ENCODE measurements around the gene PCBP4. TPM values are rescaled to one million over a fixed set of nuclear protein-coding genes. Genes with fewer than 3 reads are reported as not detected.

PCBP4 gene
- total RNA-seq, 1 donor from 2014 or later, result 21.1 TPM

GRCh38 chr3:51975852-51976549 lies 8.7 kb upstream of the PCBP4 start:
- no peaks in the 10 kb centered on the region for H3K9me3 Mint-ChIP-seq
- H3K27me3 Mint-ChIP-seq (ENCODE audit: low read depth), result no peaks in the 10 kb centered on the region
- H3K4me3 Mint-ChIP-seq (ENCODE audit: low read depth), result peak overlapping the region; percentile 90
- peaks cover 24% of the 10 kb centered on the region for H3K4me1 Mint-ChIP-seq (ENCODE audit: low read depth)
- H3K27ac Mint-ChIP-seq, result peak overlapping the region; percentile 74
- H3K36me3 Mint-ChIP-seq (ENCODE audit: low read depth), result peaks cover 5% of the 10 kb centered on the region
- intact Hi-C loops (cut with micrococcal nuclease), result loop anchor here (1.0 to 10.0 kb wide), 3 partner anchors 7 to 709 kb away; partner anchors contain the start of genes ACY1, GNL3, PBRM1 and RPL29
- DNase-seq (ENCODE audit: low spot score), result no peak

GRCh38 chr3:51974963-51975851 lies 8.0 kb upstream of the PCBP4 start, which contains the start of gene ABHD14A:
TSS of gene ABHD14A (plus strand) at chr3:51975064. CDS start at chr3:51975136, 72 bp downstream.
- intact Hi-C loops (cut with micrococcal nuclease), result loop anchor here (1.0 to 10.0 kb wide), 4 partner anchors 8 to 710 kb away; partner anchors contain the start of genes ACY1, GNL3, PARP3 and PBRM1
- no peaks in the 10 kb centered on the region for H3K27me3 Mint-ChIP-seq (ENCODE audit: low read depth)
- peak; percentile 70 for DNase-seq (ENCODE audit: low spot score)
- H3K27ac Mint-ChIP-seq, result peak within 1 kb of the TSS; percentile 93
- H3K4me1 Mint-ChIP-seq (ENCODE audit: low read depth), result peaks cover 24% of the 10 kb centered on the region
- peak within 1 kb of the TSS; percentile 90 for H3K4me3 Mint-ChIP-seq (ENCODE audit: low read depth)
- H3K36me3 Mint-ChIP-seq (ENCODE audit: low read depth), result peaks cover 3% of the 10 kb centered on the region
- no peaks in the 10 kb centered on the region for H3K9me3 Mint-ChIP-seq

- H3K4me3 Mint-ChIP-seq (ENCODE audit: low read depth), result peak overlapping the region; percentile 90
- intact Hi-C loops (cut with micrococcal nuclease), result loop anchor here (1.0 to 10.0 kb wide), 3 partner anchors 20 to 710 kb away; partner anchors contain the start of genes GNL3, PARP3, PBRM1 and RPL29
- peak overlapping the region; percentile 93 for H3K27ac Mint-ChIP-seq
- peaks cover 3% of the 10 kb centered on the region for H3K36me3 Mint-ChIP-seq (ENCODE audit: low read depth)
- H3K4me1 Mint-ChIP-seq (ENCODE audit: low read depth), result peaks cover 24% of the 10 kb centered on the region
- no peaks in the 10 kb centered on the region for H3K9me3 Mint-ChIP-seq
- no peaks in the 10 kb centered on the region for H3K27me3 Mint-ChIP-seq (ENCODE audit: low read depth)
- no peak for DNase-seq (ENCODE audit: low spot score)
Observed at GRCh38 chr3:51974277-51974962, 7.2 kb upstream of the PCBP4 start.

GRCh38 chr3:51971350-51971749 lies 4.1 kb upstream of the PCBP4 start:
- no peaks in the 10 kb centered on the region for H3K27me3 Mint-ChIP-seq (ENCODE audit: low read depth)
- peaks cover 18% of the 10 kb centered on the region for H3K4me1 Mint-ChIP-seq (ENCODE audit: low read depth)
- intact Hi-C loops (cut with micrococcal nuclease), result loop anchor here (10.0 kb wide), 1 partner anchor 713 kb away; the partner anchor contains the start of genes GNL3 and PBRM1
- no peak overlapping the region for H3K27ac Mint-ChIP-seq
- no peaks in the 10 kb centered on the region for H3K9me3 Mint-ChIP-seq
- H3K4me3 Mint-ChIP-seq (ENCODE audit: low read depth), result peak overlapping the region; percentile 33
- H3K36me3 Mint-ChIP-seq (ENCODE audit: low read depth), result peaks cover 6% of the 10 kb centered on the region
- DNase-seq (ENCODE audit: low spot score), result no peak

GRCh38 chr3:51970606-51971300 lies 3.5 kb upstream of the PCBP4 start:
- intact Hi-C loops (cut with micrococcal nuclease), result loop anchor here (10.0 kb wide), 1 partner anchor 714 kb away; the partner anchor contains the start of genes GNL3 and PBRM1
- no peaks in the 10 kb centered on the region for H3K27me3 Mint-ChIP-seq (ENCODE audit: low read depth)
- H3K36me3 Mint-ChIP-seq (ENCODE audit: low read depth), result peaks cover 6% of the 10 kb centered on the region
- no peak overlapping the region for H3K4me3 Mint-ChIP-seq (ENCODE audit: low read depth)
- H3K9me3 Mint-ChIP-seq, result no peaks in the 10 kb centered on the region
- H3K4me1 Mint-ChIP-seq (ENCODE audit: low read depth), result peaks cover 18% of the 10 kb centered on the region
- no peak for DNase-seq (ENCODE audit: low spot score)
- no peak overlapping the region for H3K27ac Mint-ChIP-seq

- no peak for DNase-seq (ENCODE audit: low spot score)
- intact Hi-C loops (cut with micrococcal nuclease), result loop anchor here (10.0 kb wide), 1 partner anchor 715 kb away; the partner anchor contains the start of genes GNL3 and PBRM1
- Mint-ChIP-seq H3K4me1 (ENCODE audit: low read depth) (peaks cover 12% of the 10 kb centered on the region), H3K4me3 (ENCODE audit: low read depth) (no peak overlapping the region), H3K9me3 (no peaks in the 10 kb centered on the region), H3K27ac (no peak overlapping the region), H3K27me3 (ENCODE audit: low read depth) (no peaks in the 10 kb centered on the region), H3K36me3 (ENCODE audit: low read depth) (peaks cover 6% of the 10 kb centered on the region)
Observed at GRCh38 chr3:51969841-51970240, 2.6 kb upstream of the PCBP4 start.

GRCh38 chr3:51968883-51969678 lies 1.8 kb upstream of the PCBP4 start:
- Mint-ChIP-seq H3K36me3 (ENCODE audit: low read depth) (peaks cover 6% of the 10 kb centered on the region), H3K27ac (no peak overlapping the region), H3K27me3 (ENCODE audit: low read depth) (no peaks in the 10 kb centered on the region), H3K9me3 (no peaks in the 10 kb centered on the region), H3K4me1 (ENCODE audit: low read depth) (peaks cover 6% of the 10 kb centered on the region), H3K4me3 (ENCODE audit: low read depth) (peak overlapping the region; percentile 67)
- intact Hi-C loops (cut with micrococcal nuclease), result no loop called here
- no peak for DNase-seq (ENCODE audit: low spot score)

GRCh38 chr3:51968170-51968775 lies 1.0 kb upstream of the PCBP4 start:
- peaks cover 6% of the 10 kb centered on the region for H3K36me3 Mint-ChIP-seq (ENCODE audit: low read depth)
- DNase-seq (ENCODE audit: low spot score), result no peak
- intact Hi-C loops (cut with micrococcal nuclease), result no loop called here
- no peaks in the 10 kb centered on the region for H3K9me3 Mint-ChIP-seq
- H3K27me3 Mint-ChIP-seq (ENCODE audit: low read depth), result no peaks in the 10 kb centered on the region
- peak overlapping the region; percentile 85 for H3K4me3 Mint-ChIP-seq (ENCODE audit: low read depth)
- peak overlapping the region; percentile 49 for H3K27ac Mint-ChIP-seq
- peaks cover 5% of the 10 kb centered on the region for H3K4me1 Mint-ChIP-seq (ENCODE audit: low read depth)

GRCh38 chr3:51966922-51967383 lies 301 bp downstream of the PCBP4 start:
- DNase-seq (ENCODE audit: low spot score), result no peak
- Mint-ChIP-seq H3K36me3 (ENCODE audit: low read depth) (peaks cover 6% of the 10 kb centered on the region), H3K27me3 (ENCODE audit: low read depth) (no peaks in the 10 kb centered on the region), H3K9me3 (no peaks in the 10 kb centered on the region), H3K4me3 (ENCODE audit: low read depth) (peak overlapping the region; percentile 81), H3K27ac (peak overlapping the region; percentile 64), H3K4me1 (ENCODE audit: low read depth) (peaks cover 5% of the 10 kb centered on the region)
- intact Hi-C loops (cut with micrococcal nuclease), result no loop called here

GRCh38 chr3:51966486-51966885 lies 768 bp downstream of the PCBP4 start:
- intact Hi-C loops (cut with micrococcal nuclease), result no loop called here
- H3K4me1 Mint-ChIP-seq (ENCODE audit: low read depth), result peaks cover 5% of the 10 kb centered on the region
- peak overlapping the region; percentile 81 for H3K4me3 Mint-ChIP-seq (ENCODE audit: low read depth)
- H3K27ac Mint-ChIP-seq, result peak overlapping the region; percentile 64
- DNase-seq (ENCODE audit: low spot score), result no peak
- H3K9me3 Mint-ChIP-seq, result no peaks in the 10 kb centered on the region
- peaks cover 6% of the 10 kb centered on the region for H3K36me3 Mint-ChIP-seq (ENCODE audit: low read depth)
- peaks cover 2% of the 10 kb centered on the region for H3K27me3 Mint-ChIP-seq (ENCODE audit: low read depth)

GRCh38 chr3:51966016-51966415 lies 1.2 kb downstream of the PCBP4 start:
- intact Hi-C loops (cut with micrococcal nuclease), result no loop called here
- peaks cover 5% of the 10 kb centered on the region for H3K4me1 Mint-ChIP-seq (ENCODE audit: low read depth)
- peaks cover 2% of the 10 kb centered on the region for H3K27me3 Mint-ChIP-seq (ENCODE audit: low read depth)
- DNase-seq (ENCODE audit: low spot score), result no peak
- H3K9me3 Mint-ChIP-seq, result no peaks in the 10 kb centered on the region
- peaks cover 4% of the 10 kb centered on the region for H3K36me3 Mint-ChIP-seq (ENCODE audit: low read depth)
- H3K4me3 Mint-ChIP-seq (ENCODE audit: low read depth), result peak overlapping the region; percentile 81
- no peak overlapping the region for H3K27ac Mint-ChIP-seq

Data from activated T-helper 2 cell treated with anti-CD3 and anti-CD28 coated beads, Interferon-gamma antibody, Interleukin-2, Interleukin-4, amounts not matched to agents 10 μg/mL and 5 μg/mL and 100 μg/mL, durations not matched to agents 14 hours and 24 hours and 36 hours (primary cell).